Neural progenitor cell (in vitro differentiated cells): ENCODE results near the gene GRK7. TPM values are rescaled to one million over a fixed set of nuclear protein-coding genes. Genes with fewer than 3 reads are reported as not detected.

Source experiments
- DNase-seq: peaks from one replicate; pipeline ENCODE4 v3.0.0-alpha.2; 2016; ENCODE audit warnings: low spot score
- H2AFZ ChIP-seq: fragments of 200-600 bp; sonication (generic); replicated peaks from 2 replicates; pipeline ENCODE4 v1.6.1; 2016; ENCODE audit warnings: antibody characterized with exemption
- H3F3A ChIP-seq: fragments of 200-600 bp; sonication (generic); 2 replicates; pipeline ENCODE4 v1.6.1; 2016; ENCODE audit warnings: antibody characterized with exemption, low read depth
- H3K27ac ChIP-seq: fragments of 200-600 bp; sonication (generic); 2 replicates; pipeline ENCODE4 v1.5.1; 2016; ENCODE audit warnings: mild to moderate bottlenecking
- H3K27me3 ChIP-seq: fragments of 200-600 bp; sonication (generic); 2 replicates; pipeline ENCODE4 v1.6.1; 2016; ENCODE audit warnings: mild to moderate bottlenecking, moderate library complexity
- H3K36me3 ChIP-seq: fragments of 200-600 bp; sonication (generic); 2 replicates; pipeline ENCODE4 v1.5.1; 2016
- H3K4me1 ChIP-seq: fragments of 200-600 bp; sonication (generic); 2 replicates; pipeline ENCODE4 v1.6.1; 2016; ENCODE audit warnings: mixed run types
- H3K4me2 ChIP-seq: fragments of 200-600 bp; sonication (generic); 2 replicates; pipeline ENCODE4 v1.6.1; 2016
- H3K4me3 ChIP-seq: fragments of 200-600 bp; sonication (generic); 2 replicates; pipeline ENCODE4 v1.5.1; 2016
- H3K79me2 ChIP-seq: fragments of 200-600 bp; sonication (generic); 2 replicates; pipeline ENCODE4 v1.6.1; 2016; ENCODE audit warnings: low read depth
- H3K9ac ChIP-seq: fragments of 200-600 bp; sonication (generic); 2 replicates; pipeline ENCODE4 v1.6.1; 2016
- H3K9me3 ChIP-seq: fragments of 200-600 bp; sonication (generic); 2 replicates; pipeline ENCODE4 v1.5.1; 2016; ENCODE audit warnings: low read depth
- H4K20me1 ChIP-seq: fragments of 200-600 bp; sonication (generic); 2 replicates; pipeline ENCODE4 v1.6.1; 2016; ENCODE audit warnings: low read depth
- H3K27ac Mint-ChIP-seq: 3 replicates; pipeline ENCODE4 v1.8.0; 2021; ENCODE audit warnings: mixed read lengths
- H3K27me3 Mint-ChIP-seq: 2 replicates; pipeline ENCODE4 v1.8.0; 2022; ENCODE audit warnings: low read depth, mild to moderate bottlenecking, inconsistent platforms, moderate library complexity, mixed read lengths; ENCODE audit not compliant: insufficient read depth
- H3K36me3 Mint-ChIP-seq: 3 replicates; pipeline ENCODE4 v1.8.0; 2021; ENCODE audit warnings: mixed read lengths
- H3K4me1 Mint-ChIP-seq: 3 replicates; pipeline ENCODE4 v1.8.0; 2021; ENCODE audit warnings: mixed read lengths
- H3K4me3 Mint-ChIP-seq: 3 replicates; pipeline ENCODE4 v1.8.0; 2021; ENCODE audit warnings: mild to moderate bottlenecking, moderate library complexity, mixed read lengths
- H3K9me3 Mint-ChIP-seq: 3 replicates; pipeline ENCODE4 v1.8.0; 2020; ENCODE audit warnings: mixed read lengths
- EZH2 ChIP-seq: fragments of 200-600 bp; sonication (generic); IDR thresholded peaks from 2 replicates; pipeline ENCODE4 v1.6.1; 2017; ENCODE audit warnings: antibody characterized with exemption, mild to moderate bottlenecking, moderate library complexity
- EZH2phosphoT487 ChIP-seq: fragments of 200-600 bp; sonication (generic); IDR thresholded peaks from 2 replicates; pipeline ENCODE4 v1.6.1; 2017; ENCODE audit warnings: antibody characterized with exemption
- total RNA-seq: library from RNA; depleted of rRNA; stranded (reverse); fragments of >200 nt; gene quantifications from 2 replicates; pipeline ENCODE4 v1.2.3, GENCODE V29; 2015; ENCODE audit warnings: low replicate concordance
- TF ChIP-seq, protein P1 (sequence below): fragments of 200-600 bp; sonication (generic); IDR thresholded peaks from 2 replicates; pipeline ENCODE4 v1.5.1; 2017; ENCODE audit warnings: antibody characterized with exemption, mild to moderate bottlenecking

Gene GRK7
- total RNA-seq, 1 donor from 2014 or later: not detected

DNA sequence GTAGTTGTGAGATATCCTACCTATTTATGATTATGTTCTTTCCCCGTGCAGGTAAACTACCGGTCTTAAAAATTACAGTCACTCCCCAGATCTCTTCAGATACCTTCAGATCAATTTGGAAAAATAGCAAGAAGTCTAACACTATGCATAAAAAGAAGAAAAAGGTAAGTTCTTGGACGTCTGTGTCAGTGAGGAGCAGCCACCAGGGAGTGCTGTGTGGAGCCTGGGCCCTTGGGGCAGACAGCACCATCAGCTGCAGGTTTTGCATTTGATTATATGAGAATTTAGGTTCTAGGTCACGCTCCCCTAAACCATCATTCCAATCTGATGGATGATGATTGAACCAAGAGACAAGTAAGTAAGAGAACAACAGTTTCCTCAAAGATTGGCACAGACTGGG, 34.0 kb upstream of the GRK7 start:
- no peak overlapping the region for H3K27ac Mint-ChIP-seq
- H4K20me1 ChIP-seq: no peaks in the 10 kb centered on the region
- H3K27ac ChIP-seq: no peak overlapping the region
- no peaks in the 10 kb centered on the region for H3K36me3 Mint-ChIP-seq
- no peak overlapping the region for H3K9ac ChIP-seq
- no peaks in the 10 kb centered on the region for H3K36me3 ChIP-seq
- no peaks in the 10 kb centered on the region for H3K4me1 Mint-ChIP-seq
- no peak overlapping the region for H3K4me2 ChIP-seq
- DNase-seq: no peak
- H3K4me3 ChIP-seq: no peak overlapping the region
- no peaks in the 10 kb centered on the region for H3F3A ChIP-seq
- H3K27me3 Mint-ChIP-seq: peaks cover 2% of the 10 kb centered on the region
- no peak overlapping the region for H2AFZ ChIP-seq
- H3K9me3 Mint-ChIP-seq: no peaks in the 10 kb centered on the region
- no peak overlapping the region for H3K4me3 Mint-ChIP-seq
- H3K27me3 ChIP-seq: no peaks in the 10 kb centered on the region
- TF ChIP-seq, protein P1, sequence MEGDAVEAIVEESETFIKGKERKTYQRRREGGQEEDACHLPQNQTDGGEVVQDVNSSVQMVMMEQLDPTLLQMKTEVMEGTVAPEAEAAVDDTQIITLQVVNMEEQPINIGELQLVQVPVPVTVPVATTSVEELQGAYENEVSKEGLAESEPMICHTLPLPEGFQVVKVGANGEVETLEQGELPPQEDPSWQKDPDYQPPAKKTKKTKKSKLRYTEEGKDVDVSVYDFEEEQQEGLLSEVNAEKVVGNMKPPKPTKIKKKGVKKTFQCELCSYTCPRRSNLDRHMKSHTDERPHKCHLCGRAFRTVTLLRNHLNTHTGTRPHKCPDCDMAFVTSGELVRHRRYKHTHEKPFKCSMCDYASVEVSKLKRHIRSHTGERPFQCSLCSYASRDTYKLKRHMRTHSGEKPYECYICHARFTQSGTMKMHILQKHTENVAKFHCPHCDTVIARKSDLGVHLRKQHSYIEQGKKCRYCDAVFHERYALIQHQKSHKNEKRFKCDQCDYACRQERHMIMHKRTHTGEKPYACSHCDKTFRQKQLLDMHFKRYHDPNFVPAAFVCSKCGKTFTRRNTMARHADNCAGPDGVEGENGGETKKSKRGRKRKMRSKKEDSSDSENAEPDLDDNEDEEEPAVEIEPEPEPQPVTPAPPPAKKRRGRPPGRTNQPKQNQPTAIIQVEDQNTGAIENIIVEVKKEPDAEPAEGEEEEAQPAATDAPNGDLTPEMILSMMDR: peak; percentile 25
- TF ChIP-seq EZH2: no peak
- no peaks in the 10 kb centered on the region for H3K9me3 ChIP-seq
- H3K79me2 ChIP-seq: no peaks in the 10 kb centered on the region
- no peaks in the 10 kb centered on the region for H3K4me1 ChIP-seq

DNA sequence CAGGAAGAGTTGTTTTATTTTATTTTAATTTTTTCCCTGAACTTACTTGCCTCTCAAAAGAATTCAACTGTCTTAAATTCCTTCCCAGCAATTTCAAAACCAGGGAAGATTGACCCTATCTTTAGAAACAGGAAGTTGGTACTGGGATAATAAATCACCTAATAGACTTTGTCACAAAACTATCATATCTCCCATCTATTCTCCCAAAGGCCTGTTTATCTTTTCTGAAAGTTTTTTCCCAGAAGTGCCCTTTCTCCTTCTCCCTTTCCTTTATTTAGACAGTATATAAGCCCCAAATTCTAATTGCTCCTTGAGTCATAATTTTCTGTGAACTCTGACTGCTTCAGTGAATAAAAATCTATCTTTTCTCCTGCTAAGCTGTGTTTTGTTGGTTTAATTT, 28.0 kb upstream of the GRK7 start:
- H3K9me3 ChIP-seq: no peaks in the 10 kb centered on the region
- H2AFZ ChIP-seq: no peak overlapping the region
- no peak overlapping the region for H3K4me3 ChIP-seq
- peaks cover 1% of the 10 kb centered on the region for H4K20me1 ChIP-seq
- peaks cover 11% of the 10 kb centered on the region for H3K4me1 ChIP-seq
- Mint-ChIP-seq H3K36me3 (no peaks in the 10 kb centered on the region), H3K4me1 (peaks cover 10% of the 10 kb centered on the region), H3K9me3 (no peaks in the 10 kb centered on the region), H3K4me3 (no peak overlapping the region), H3K27ac (no peak overlapping the region), H3K27me3 (peaks cover 2% of the 10 kb centered on the region)
- no peak overlapping the region for H3K27ac ChIP-seq
- peaks cover 20% of the 10 kb centered on the region for H3K79me2 ChIP-seq
- H3K27me3 ChIP-seq: no peaks in the 10 kb centered on the region
- no peak for DNase-seq
- TF ChIP-seq EZH2 (no peak), EZH2phosphoT487 (no peak)
- TF ChIP-seq, protein P1: no peak
- H3K9ac ChIP-seq: no peak overlapping the region
- H3K36me3 ChIP-seq: no peaks in the 10 kb centered on the region
- H3F3A ChIP-seq: peaks cover 4% of the 10 kb centered on the region
- no peak overlapping the region for H3K4me2 ChIP-seq

DNA sequence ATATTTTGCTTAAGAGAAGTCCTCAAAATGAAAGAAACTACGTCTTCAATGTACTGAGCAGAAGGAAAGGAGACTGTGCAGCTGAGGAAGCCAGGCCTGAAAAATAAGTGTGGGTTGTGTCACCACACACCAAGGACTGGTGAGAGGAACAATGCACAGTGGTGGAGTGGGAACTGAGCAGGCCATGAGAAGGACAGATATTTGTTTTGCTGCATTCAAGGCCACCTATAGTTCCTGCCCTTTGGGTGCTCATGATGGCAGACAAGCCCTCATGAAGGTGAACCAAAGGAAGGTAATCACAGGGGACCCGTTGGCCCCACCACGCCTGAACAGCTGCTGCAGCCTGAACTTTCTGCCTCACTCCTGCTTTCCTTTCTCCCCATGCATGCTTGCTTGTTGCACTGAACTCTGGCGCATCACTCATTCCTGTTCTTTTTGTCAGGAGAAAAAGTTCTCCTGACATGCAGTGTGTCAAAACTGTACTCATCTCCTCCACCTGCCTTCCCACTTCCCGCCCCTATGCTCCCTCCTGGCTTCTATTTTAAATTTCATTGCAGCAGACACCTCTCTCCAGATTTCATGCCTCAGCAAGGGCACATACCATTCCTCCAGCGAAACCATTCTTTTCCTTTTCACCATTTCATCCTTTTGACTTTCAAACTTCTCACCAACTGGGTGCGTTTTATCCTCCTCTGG, 27.3 kb upstream of the GRK7 start:
- H2AFZ ChIP-seq: peak overlapping the region; percentile 59
- H3K4me2 ChIP-seq: no peak overlapping the region
- H4K20me1 ChIP-seq: peaks cover 6% of the 10 kb centered on the region
- peaks cover 18% of the 10 kb centered on the region for H3K4me1 ChIP-seq
- no peaks in the 10 kb centered on the region for H3K27me3 ChIP-seq
- no peaks in the 10 kb centered on the region for H3K36me3 ChIP-seq
- peaks cover 4% of the 10 kb centered on the region for H3F3A ChIP-seq
- H3K27me3 Mint-ChIP-seq: peaks cover 2% of the 10 kb centered on the region
- no peak overlapping the region for H3K4me3 Mint-ChIP-seq
- no peaks in the 10 kb centered on the region for H3K9me3 Mint-ChIP-seq
- TF ChIP-seq, protein P1: no peak
- H3K4me3 ChIP-seq: no peak overlapping the region
- H3K9me3 ChIP-seq: no peaks in the 10 kb centered on the region
- no peak overlapping the region for H3K27ac Mint-ChIP-seq
- peaks cover 17% of the 10 kb centered on the region for H3K4me1 Mint-ChIP-seq
- no peaks in the 10 kb centered on the region for H3K36me3 Mint-ChIP-seq
- peaks cover 27% of the 10 kb centered on the region for H3K79me2 ChIP-seq
- H3K27ac ChIP-seq: no peak overlapping the region
- no peak overlapping the region for H3K9ac ChIP-seq
- DNase-seq: no peak
